Keratinocyte (primary cell): ENCODE data around the gene CHMP6.

Experiments used
- CTCF ChIP-seq, 3 experiments: IDR thresholded peaks in 1 of 3; conservative IDR thresholded peaks in 1 of 3; optimal IDR thresholded peaks in 1 of 3; 2 replicates in 2 of 3; 3 replicates in 1 of 3; pipeline versions ENCODE3 to v1.5.1; 2011; ENCODE audit warnings: low read length in 3 of 3, mild to moderate bottlenecking in 3 of 3, moderate library complexity in 2 of 3, control low read depth in 1 of 3, inconsistent platforms in 1 of 3; ENCODE audit not compliant: insufficient read depth in 2 of 3; ENCODE audit errors: extremely low read depth in 1 of 3
- EZH2 ChIP-seq: IDR thresholded peaks from one replicate; pipeline ENCODE4 v1.6.1; 2012; ENCODE audit warnings: inconsistent platforms, mild to moderate bottlenecking, low read length, moderate library complexity

GRCh38 chr17:80960037-80960796 lies 31.4 kb upstream of the CHMP6 start:
- TF ChIP-seq CTCF (optimal IDR thresholded peaks at IDR 0.05 in 1 of 3, IDR thresholded peaks at IDR 0.05 in 1 of 3, conservative IDR thresholded peaks at IDR 0.05 in 1 of 3; ENCODE audit: extremely low read depth in 1 of 3, insufficient read depth in 2 of 3, low read length in 3 of 3) (no peak), EZH2 (no peak)
